Measurements from ENCODE around the gene TSR3. TPM values are rescaled to one million over a fixed set of nuclear protein-coding genes. Genes with fewer than 3 reads are reported as not detected.

The TSR3 gene
- total RNA-seq, 2 experiments from 2014 or later, result 48.5 to 50.7 TPM

GRCh38 chr16:1312467-1312816 lies 39.2 kb downstream of the TSR3 start:
- no peaks in the 10 kb centered on the region for H3K9me3 Mint-ChIP-seq
- H3K27me3 Mint-ChIP-seq (ENCODE audit: low read depth), result no peaks in the 10 kb centered on the region
- H3K4me3 Mint-ChIP-seq, result no peak overlapping the region
- H3K27ac Mint-ChIP-seq, result no peak overlapping the region
- H3K4me1 Mint-ChIP-seq (ENCODE audit: low read depth), result peaks cover 31% of the 10 kb centered on the region
- H3K36me3 Mint-ChIP-seq (ENCODE audit: low read depth), result peaks cover 44% of the 10 kb centered on the region
- CTCF ChIA-PET, result interaction anchor here (1.3 kb wide), 1 partner anchor 11 kb away, joined by 4 read pairs; no protein-coding TSS in a partner anchor
- DNase-seq, result no peak
- intact Hi-C loops (cut with micrococcal nuclease), result loop anchor here (5.0 kb wide), 1 partner anchor 845 kb away; the partner anchor contains the start of gene TRAF7

GRCh38 chr16:1311738-1312466 lies 39.8 kb downstream of the TSR3 start:
- H3K4me3 Mint-ChIP-seq, result peak overlapping the region; percentile 94
- H3K36me3 Mint-ChIP-seq (ENCODE audit: low read depth), result peaks cover 40% of the 10 kb centered on the region
- H3K27ac Mint-ChIP-seq, result no peak overlapping the region
- CTCF ChIA-PET, result interaction anchor here (1.3 kb wide), 1 partner anchor 11 kb away, joined by 4 read pairs; no protein-coding TSS in a partner anchor
- intact Hi-C loops (cut with micrococcal nuclease), result loop anchor here (5.0 kb wide), 1 partner anchor 845 kb away; the partner anchor contains the start of gene TRAF7
- no peaks in the 10 kb centered on the region for H3K27me3 Mint-ChIP-seq (ENCODE audit: low read depth)
- H3K9me3 Mint-ChIP-seq, result no peaks in the 10 kb centered on the region
- no peak for DNase-seq
- peaks cover 31% of the 10 kb centered on the region for H3K4me1 Mint-ChIP-seq (ENCODE audit: low read depth)

- Mint-ChIP-seq H3K4me3 (peak overlapping the region; percentile 94), H3K27me3 (ENCODE audit: low read depth) (no peaks in the 10 kb centered on the region), H3K27ac (peak overlapping the region; percentile 94), H3K36me3 (ENCODE audit: low read depth) (peaks cover 35% of the 10 kb centered on the region), H3K9me3 (no peaks in the 10 kb centered on the region), H3K4me1 (ENCODE audit: low read depth) (peaks cover 35% of the 10 kb centered on the region)
- DNase-seq, result no peak
- CTCF ChIA-PET, result no interaction called here
- intact Hi-C loops (cut with micrococcal nuclease), result loop anchor here (5.0 kb wide), 1 partner anchor 846 kb away; the partner anchor contains the start of gene TRAF7
Observed at GRCh38 chr16:1311212-1311737, 40.4 kb downstream of the TSR3 start.

- CTCF ChIA-PET, result no interaction called here
Observed at GRCh38 chr16:1310832-1311200, 40.9 kb downstream of the TSR3 start.

GRCh38 chr16:1309888-1310831 lies 41.5 kb downstream of the TSR3 start:
- CTCF ChIA-PET, result interaction anchor here (0.6 to 1.1 kb wide), 3 partner anchors 11 to 395 kb away, joined by 3 to 4 read pairs (median 3); no protein-coding TSS in a partner anchor

More at GRCh38 chr16:1310832-1311200, 40.9 kb downstream of the TSR3 start:
- Mint-ChIP-seq H3K36me3 (ENCODE audit: low read depth) (peaks cover 31% of the 10 kb centered on the region), H3K4me3 (peak overlapping the region; percentile 94), H3K9me3 (no peaks in the 10 kb centered on the region), H3K4me1 (ENCODE audit: low read depth) (peaks cover 36% of the 10 kb centered on the region), H3K27me3 (ENCODE audit: low read depth) (no peaks in the 10 kb centered on the region), H3K27ac (peak overlapping the region; percentile 94)
- intact Hi-C loops (cut with micrococcal nuclease), result loop anchor here (5.0 kb wide), 1 partner anchor 846 kb away; the partner anchor contains the start of gene TRAF7
- peak; percentile 54 for DNase-seq

GRCh38 chr16:1308977-1309885 lies 42.4 kb downstream of the TSR3 start, which contains the start of gene UBE2I:
TSS of gene UBE2I (plus strand) at chr16:1309636. CDS start at chr16:1314031, 4,395 bp downstream.
- intact Hi-C loops (cut with micrococcal nuclease), result loop anchor here (1.0 to 2.0 kb wide), 7 partner anchors 42 to 782 kb away; partner anchors contain the start of genes CAPN15, EME2, GNPTG and MRPS34
- CTCF ChIA-PET, result interaction anchor here (0.6 to 1.1 kb wide), 3 partner anchors 10 to 396 kb away, joined by 3 to 4 read pairs (median 3); no protein-coding TSS in a partner anchor
- H3K27ac Mint-ChIP-seq, result peak within 1 kb of the TSS; percentile 99
- DNase-seq, result peak; percentile 98
- peaks cover 41% of the 10 kb centered on the region for H3K4me1 Mint-ChIP-seq (ENCODE audit: low read depth)
- peak within 1 kb of the TSS; percentile 94 for H3K4me3 Mint-ChIP-seq
- H3K36me3 Mint-ChIP-seq (ENCODE audit: low read depth), result peaks cover 18% of the 10 kb centered on the region
- H3K9me3 Mint-ChIP-seq, result peaks cover 1% of the 10 kb centered on the region
- H3K27me3 Mint-ChIP-seq (ENCODE audit: low read depth), result no peaks in the 10 kb centered on the region

More at GRCh38 chr16:1309888-1310831, 41.5 kb downstream of the TSR3 start:
- Mint-ChIP-seq H3K4me3 (peak overlapping the region; percentile 94), H3K9me3 (no peaks in the 10 kb centered on the region), H3K27ac (peak overlapping the region; percentile 94), H3K4me1 (ENCODE audit: low read depth) (peaks cover 36% of the 10 kb centered on the region), H3K36me3 (ENCODE audit: low read depth) (peaks cover 27% of the 10 kb centered on the region), H3K27me3 (ENCODE audit: low read depth) (no peaks in the 10 kb centered on the region)
- intact Hi-C loops (cut with micrococcal nuclease), result loop anchor here (1.0 to 5.0 kb wide), 8 partner anchors 41 to 847 kb away; partner anchors contain the start of genes CAPN15, EME2, GNPTG and MRPS34
- DNase-seq, result peak; percentile 68

GRCh38 chr16:1308036-1308976 lies 43.4 kb downstream of the TSR3 start:
- CTCF ChIA-PET, result no interaction called here

GRCh38 chr16:1306334-1306733 lies 45.3 kb downstream of the TSR3 start:
- CTCF ChIA-PET, result interaction anchor here (0.9 kb wide), 1 partner anchor 16 kb away, joined by 3 read pairs; no protein-coding TSS in a partner anchor
- Mint-ChIP-seq H3K4me3 (no peak overlapping the region), H3K27ac (peak overlapping the region; percentile 39), H3K36me3 (ENCODE audit: low read depth) (peaks cover 12% of the 10 kb centered on the region), H3K9me3 (peaks cover 2% of the 10 kb centered on the region), H3K4me1 (ENCODE audit: low read depth) (peaks cover 35% of the 10 kb centered on the region), H3K27me3 (ENCODE audit: low read depth) (no peaks in the 10 kb centered on the region)
- intact Hi-C loops (cut with micrococcal nuclease), result no loop called here
- DNase-seq, result no peak

More at GRCh38 chr16:1308036-1308976, 43.4 kb downstream of the TSR3 start:
- H3K4me1 Mint-ChIP-seq (ENCODE audit: low read depth), result peaks cover 46% of the 10 kb centered on the region
- peaks cover 2% of the 10 kb centered on the region for H3K9me3 Mint-ChIP-seq
- H3K27me3 Mint-ChIP-seq (ENCODE audit: low read depth), result no peaks in the 10 kb centered on the region
- no peak for DNase-seq
- H3K36me3 Mint-ChIP-seq (ENCODE audit: low read depth), result peaks cover 15% of the 10 kb centered on the region
- H3K27ac Mint-ChIP-seq, result peak overlapping the region; percentile 99
- intact Hi-C loops (cut with micrococcal nuclease), result loop anchor here (2.0 kb wide), 5 partner anchors 70 to 782 kb away; partner anchors contain the start of genes CAPN15, EME2, MRPS34 and UQCC4
- H3K4me3 Mint-ChIP-seq, result peak overlapping the region; percentile 82

- no peak overlapping the region for H3K27ac Mint-ChIP-seq
- H3K36me3 Mint-ChIP-seq (ENCODE audit: low read depth), result peaks cover 9% of the 10 kb centered on the region
- intact Hi-C loops (cut with micrococcal nuclease), result no loop called here
Observed at GRCh38 chr16:1305823-1306222, 45.9 kb downstream of the TSR3 start.

GRCh38 chr16:1301562-1301961 lies 50.1 kb downstream of the TSR3 start:
- DNase-seq, result no peak
- Mint-ChIP-seq H3K4me3 (no peak overlapping the region), H3K9me3 (peaks cover 2% of the 10 kb centered on the region), H3K27me3 (ENCODE audit: low read depth) (peaks cover 11% of the 10 kb centered on the region), H3K27ac (no peak overlapping the region), H3K36me3 (ENCODE audit: low read depth) (no peaks in the 10 kb centered on the region), H3K4me1 (ENCODE audit: low read depth) (peaks cover 22% of the 10 kb centered on the region)
- CTCF ChIA-PET, result interaction anchor here (0.8 to 1.1 kb wide), 3 partner anchors 11 to 131 kb away, joined by 3 to 4 read pairs (median 3); partner anchors contain the start of gene UNKL
- intact Hi-C loops (cut with micrococcal nuclease), result no loop called here

More at GRCh38 chr16:1305823-1306222, 45.9 kb downstream of the TSR3 start:
- no peaks in the 10 kb centered on the region for H3K27me3 Mint-ChIP-seq (ENCODE audit: low read depth)
- CTCF ChIA-PET, result interaction anchor here (0.9 kb wide), 1 partner anchor 16 kb away, joined by 3 read pairs; no protein-coding TSS in a partner anchor
- DNase-seq, result no peak
- H3K4me3 Mint-ChIP-seq, result no peak overlapping the region
- peaks cover 30% of the 10 kb centered on the region for H3K4me1 Mint-ChIP-seq (ENCODE audit: low read depth)
- peaks cover 2% of the 10 kb centered on the region for H3K9me3 Mint-ChIP-seq
